PC-9 (cell line): Measurements from ENCODE around the gene ZSWIM3. TPM values are rescaled to one million over a fixed set of nuclear protein-coding genes. Genes with fewer than 3 reads are reported as not detected.

ENCODE experiments used
- BruUV-seq: library from RNA; stranded (reverse); fragments of 400-500 nt; replicated peaks from 2 replicates; lab custom pipeline; 2021; lab: Mats Ljungman, UMichigan
- CTCF ChIA-PET: fragments of 300-600 bp; sonication (Branson Sonifier 250); formaldehyde crosslinking; loops from one replicate; lab custom pipeline; 2022; ENCODE audit warnings: antibody characterized with exemption; lab: Charles Lee
- POLR2A ChIA-PET: fragments of 300-600 bp; sonication (Branson Sonifier 250); formaldehyde crosslinking; loops from one replicate; lab custom pipeline; 2022; ENCODE audit warnings: antibody characterized with exemption; ENCODE audit not compliant: unreplicated experiment; lab: Charles Lee
- DNase-seq, 2 experiments: peaks; one replicate each; pipeline versions ENCODE4 v3.0.0 to v3.0.0-alpha.2; 2015 to 2022; ENCODE audit warnings: mixed read lengths in 1 of 2
- H2AFZ ChIP-seq: fragments of 200-600 bp; sonication (generic); 2 replicates; pipeline ENCODE4 v1.8.1; 2017; ENCODE audit warnings: antibody characterized with exemption
- H3F3A ChIP-seq: fragments of 200-600 bp; sonication (generic); 2 replicates; pipeline ENCODE4 v1.8.1; 2017; ENCODE audit warnings: antibody characterized with exemption, mild to moderate bottlenecking, low read depth; ENCODE audit not compliant: insufficient read depth
- H3K27ac ChIP-seq: fragments of 200-600 bp; sonication (generic); 2 replicates; pipeline ENCODE4 v1.6.1; 2016; ENCODE audit warnings: mixed run types
- H3K27me3 ChIP-seq: fragments of 200-600 bp; sonication (generic); 2 replicates; pipeline ENCODE4 v1.6.1; 2016; ENCODE audit warnings: low read depth, mixed run types; ENCODE audit not compliant: insufficient read depth
- H3K36me3 ChIP-seq: fragments of 200-600 bp; sonication (generic); 2 replicates; pipeline ENCODE4 v1.6.1; 2016; ENCODE audit warnings: low read depth, mixed run types
- H3K4me1 ChIP-seq: fragments of 200-600 bp; sonication (generic); replicated peaks from 2 replicates; pipeline ENCODE4 v1.6.1; 2016; ENCODE audit warnings: mixed run types; ENCODE audit not compliant: insufficient read depth
- H3K4me2 ChIP-seq: fragments of 200-600 bp; sonication (generic); 2 replicates; pipeline ENCODE4 v1.6.1; 2017; ENCODE audit warnings: mixed run types
- H3K4me3 ChIP-seq: fragments of 200-600 bp; sonication (generic); 2 replicates; pipeline ENCODE4 v1.6.1; 2016; ENCODE audit warnings: mixed run types
- H3K79me2 ChIP-seq: fragments of 200-600 bp; sonication (generic); 2 replicates; pipeline ENCODE4 v1.6.1; 2017; ENCODE audit warnings: low read depth, mixed run types
- H3K9me2 ChIP-seq: fragments of 200-600 bp; sonication (generic); 2 replicates; pipeline ENCODE4 v1.8.1; 2017; ENCODE audit warnings: mild to moderate bottlenecking; ENCODE audit not compliant: insufficient read depth
- H3K9me3 ChIP-seq: fragments of 200-600 bp; sonication (generic); 2 replicates; pipeline ENCODE4 v1.8.1; 2016; ENCODE audit warnings: low read depth; ENCODE audit not compliant: insufficient read depth
- H4K20me1 ChIP-seq: fragments of 200-600 bp; sonication (generic); 2 replicates; pipeline ENCODE4 v1.8.1; 2017; ENCODE audit not compliant: insufficient read depth
- EZH2 ChIP-seq: fragments of 200-600 bp; sonication (generic); IDR thresholded peaks from 2 replicates; pipeline ENCODE4 v1.8.0; 2017; ENCODE audit warnings: antibody characterized with exemption, low read depth
- intact Hi-C: fragments of 100-400 bp; cut with micrococcal nuclease; formaldehyde crosslinking; loops from one replicate; pipeline ENCODE4 v1.10.0; 2022; ENCODE audit not compliant: unreplicated experiment
- total RNA-seq: library from RNA; stranded (reverse); gene quantifications from 2 replicates; pipeline ENCODE4 v1.2.3, GENCODE V29; 2021
- TF ChIP-seq, protein P1 (sequence below): fragments of 200-600 bp; sonication (generic); conservative IDR thresholded peaks from 2 replicates; pipeline ENCODE4 v1.6.1; 2017; ENCODE audit warnings: mixed run types, antibody characterized with exemption, mild to moderate bottlenecking, moderate library complexity

The ZSWIM3 gene
- total RNA-seq, 1 experiment from 2014 or later, result 2.7 TPM

DNA sequence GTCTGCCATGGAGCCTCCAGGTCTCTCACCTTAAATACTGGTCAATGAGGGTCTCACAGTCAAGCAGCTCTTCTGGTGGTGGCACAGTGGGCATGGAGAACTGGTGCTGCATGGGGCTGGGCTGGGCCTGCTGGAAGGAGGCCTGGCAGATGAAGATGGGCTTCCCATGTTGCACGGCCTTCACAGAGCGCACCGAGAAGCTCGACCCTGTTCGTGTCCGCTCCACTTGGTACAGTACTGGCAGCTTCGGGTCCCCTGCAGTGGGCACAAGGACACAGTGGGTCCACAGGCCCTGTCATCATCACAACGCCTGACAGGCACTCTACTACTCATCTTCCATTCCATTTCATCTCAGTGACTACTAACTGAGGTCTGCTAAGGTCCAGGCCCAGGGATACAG, 9.0 kb upstream of the ZSWIM3 start:
- no peak overlapping the region for H3K4me3 ChIP-seq
- 0 out of 2 replicates have a peak, but pooled peaks cover 9% of the 10 kb centered on the region for H3K36me3 ChIP-seq
- CTCF ChIA-PET, result no interaction called here
- no peak for TF ChIP-seq EZH2
- TF ChIP-seq, protein P1, sequence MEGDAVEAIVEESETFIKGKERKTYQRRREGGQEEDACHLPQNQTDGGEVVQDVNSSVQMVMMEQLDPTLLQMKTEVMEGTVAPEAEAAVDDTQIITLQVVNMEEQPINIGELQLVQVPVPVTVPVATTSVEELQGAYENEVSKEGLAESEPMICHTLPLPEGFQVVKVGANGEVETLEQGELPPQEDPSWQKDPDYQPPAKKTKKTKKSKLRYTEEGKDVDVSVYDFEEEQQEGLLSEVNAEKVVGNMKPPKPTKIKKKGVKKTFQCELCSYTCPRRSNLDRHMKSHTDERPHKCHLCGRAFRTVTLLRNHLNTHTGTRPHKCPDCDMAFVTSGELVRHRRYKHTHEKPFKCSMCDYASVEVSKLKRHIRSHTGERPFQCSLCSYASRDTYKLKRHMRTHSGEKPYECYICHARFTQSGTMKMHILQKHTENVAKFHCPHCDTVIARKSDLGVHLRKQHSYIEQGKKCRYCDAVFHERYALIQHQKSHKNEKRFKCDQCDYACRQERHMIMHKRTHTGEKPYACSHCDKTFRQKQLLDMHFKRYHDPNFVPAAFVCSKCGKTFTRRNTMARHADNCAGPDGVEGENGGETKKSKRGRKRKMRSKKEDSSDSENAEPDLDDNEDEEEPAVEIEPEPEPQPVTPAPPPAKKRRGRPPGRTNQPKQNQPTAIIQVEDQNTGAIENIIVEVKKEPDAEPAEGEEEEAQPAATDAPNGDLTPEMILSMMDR, result no peak
- intact Hi-C loops, result no loop called here
- H3K4me2 ChIP-seq, result no peak overlapping the region
- no peaks in the 10 kb centered on the region for H3F3A ChIP-seq
- POLR2A ChIA-PET, result interaction anchor here (0.6 kb wide), 1 partner anchor 49 kb away, joined by 5 read pairs; no protein-coding TSS in a partner anchor
- no peak overlapping the region for H3K27ac ChIP-seq
- H3K9me2 ChIP-seq, result no peaks in the 10 kb centered on the region
- no peaks in the 10 kb centered on the region for H3K9me3 ChIP-seq
- DNase-seq, result no peak
- H4K20me1 ChIP-seq, result no peaks in the 10 kb centered on the region
- H3K27me3 ChIP-seq, result no peaks in the 10 kb centered on the region
- H2AFZ ChIP-seq, result no peak overlapping the region
- no TSS peak for BruUV-seq
- H3K79me2 ChIP-seq, result no peaks in the 10 kb centered on the region
- H3K4me1 ChIP-seq, result no peaks in the 10 kb centered on the region

DNA sequence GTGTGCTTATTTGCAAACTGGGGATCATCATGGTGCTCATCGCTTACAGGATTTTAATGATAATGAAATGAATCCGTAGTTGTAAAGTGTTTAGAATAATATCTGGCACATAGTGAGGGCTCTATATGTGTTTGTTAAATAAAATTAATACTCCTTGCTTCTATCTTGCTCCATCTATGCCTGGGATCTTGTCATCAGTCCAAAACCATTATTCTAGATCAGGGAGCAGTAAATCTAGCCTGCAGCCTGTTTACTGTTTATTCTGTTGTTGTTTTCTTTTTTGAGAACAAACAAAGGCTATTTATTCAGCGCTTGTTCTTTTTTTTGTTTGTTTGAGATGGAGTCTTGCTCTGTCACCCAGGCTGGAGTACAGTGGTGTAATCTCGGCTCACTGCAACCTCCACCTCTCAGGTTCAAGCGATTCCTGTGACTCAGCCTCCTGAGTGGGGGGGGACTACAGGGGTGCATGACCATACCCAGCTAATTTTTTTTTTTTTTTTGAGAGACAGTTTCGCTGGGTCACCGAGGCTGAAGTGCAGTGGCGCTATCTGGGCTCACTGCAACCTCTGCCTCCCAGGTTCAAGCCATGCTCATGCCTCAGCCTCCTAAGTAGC, 8.3 kb upstream of the ZSWIM3 start:
- CTCF ChIA-PET, result no interaction called here
- Histone ChIP-seq H3K4me1 (no peaks in the 10 kb centered on the region), H3K27ac (no peak overlapping the region), H3K27me3 (no peaks in the 10 kb centered on the region), H3K9me3 (no peaks in the 10 kb centered on the region), H4K20me1 (no peaks in the 10 kb centered on the region), H3K79me2 (no peaks in the 10 kb centered on the region), H3F3A (no peaks in the 10 kb centered on the region), H3K9me2 (no peaks in the 10 kb centered on the region), H3K4me2 (no peak overlapping the region), H3K4me3 (no peak overlapping the region), H2AFZ (no peak overlapping the region), H3K36me3 (0 out of 2 replicates have a peak, but pooled peaks cover 7% of the 10 kb centered on the region)
- no TSS peak for BruUV-seq
- no peak for DNase-seq
- no peak for TF ChIP-seq EZH2
- TF ChIP-seq, protein P1, result no peak
- intact Hi-C loops, result no loop called here
- POLR2A ChIA-PET, result interaction anchor here (0.7 kb wide), 1 partner anchor 1507 kb away, joined by 4 read pairs; no protein-coding TSS in a partner anchor

DNA sequence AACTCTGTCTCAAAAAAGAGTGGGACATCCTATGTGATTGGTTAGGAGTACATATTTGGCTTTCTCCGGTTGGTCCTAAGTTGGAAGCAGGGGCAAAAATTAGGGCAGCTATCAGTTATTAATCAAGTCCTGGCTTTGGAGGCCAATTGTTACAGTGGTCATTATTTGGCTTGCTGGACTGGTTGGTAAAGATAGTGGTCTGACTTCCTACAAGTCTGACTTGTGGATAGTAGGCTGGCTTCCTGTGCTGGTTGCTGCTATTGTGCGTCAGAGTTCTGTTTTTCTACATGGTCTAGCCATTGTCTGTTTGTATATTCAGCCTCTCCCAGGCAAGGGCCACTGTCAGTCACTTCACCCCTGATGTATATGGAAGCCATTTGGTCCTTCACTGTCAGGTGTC, 7.2 kb upstream of the ZSWIM3 start:
- Histone ChIP-seq H3K27me3 (no peaks in the 10 kb centered on the region), H3K4me3 (no peak overlapping the region), H3K9me3 (no peaks in the 10 kb centered on the region), H3K27ac (no peak overlapping the region), H4K20me1 (no peaks in the 10 kb centered on the region), H3F3A (no peaks in the 10 kb centered on the region), H3K4me1 (no peaks in the 10 kb centered on the region), H3K36me3 (no peaks in the 10 kb centered on the region), H2AFZ (no peak overlapping the region), H3K9me2 (no peaks in the 10 kb centered on the region), H3K4me2 (no peak overlapping the region), H3K79me2 (peaks cover 6% of the 10 kb centered on the region; the same call in 1 of the 2 replicates)
- POLR2A ChIA-PET, result interaction anchor here (0.6 kb wide), 1 partner anchor 27 kb away, joined by 4 read pairs; no protein-coding TSS in a partner anchor
- CTCF ChIA-PET, result no interaction called here
- intact Hi-C loops, result no loop called here
- TF ChIP-seq, protein P1, result no peak
- TF ChIP-seq EZH2, result no peak
- DNase-seq, result no peak
- no TSS peak for BruUV-seq
